T-helper 9 cell (primary cell): ENCODE measurements around the gene POLRMT.
"Not testable (repeated sequence)": the region's sequence is repeated elsewhere in the genome, so short reads cannot be mapped to it uniquely, and the experiment has no call there.

ENCODE experiments used
- DNase-seq: peaks from one replicate; pipeline ENCODE4 v3.0.0-alpha.2; 2020

POLRMT gene

DNA sequence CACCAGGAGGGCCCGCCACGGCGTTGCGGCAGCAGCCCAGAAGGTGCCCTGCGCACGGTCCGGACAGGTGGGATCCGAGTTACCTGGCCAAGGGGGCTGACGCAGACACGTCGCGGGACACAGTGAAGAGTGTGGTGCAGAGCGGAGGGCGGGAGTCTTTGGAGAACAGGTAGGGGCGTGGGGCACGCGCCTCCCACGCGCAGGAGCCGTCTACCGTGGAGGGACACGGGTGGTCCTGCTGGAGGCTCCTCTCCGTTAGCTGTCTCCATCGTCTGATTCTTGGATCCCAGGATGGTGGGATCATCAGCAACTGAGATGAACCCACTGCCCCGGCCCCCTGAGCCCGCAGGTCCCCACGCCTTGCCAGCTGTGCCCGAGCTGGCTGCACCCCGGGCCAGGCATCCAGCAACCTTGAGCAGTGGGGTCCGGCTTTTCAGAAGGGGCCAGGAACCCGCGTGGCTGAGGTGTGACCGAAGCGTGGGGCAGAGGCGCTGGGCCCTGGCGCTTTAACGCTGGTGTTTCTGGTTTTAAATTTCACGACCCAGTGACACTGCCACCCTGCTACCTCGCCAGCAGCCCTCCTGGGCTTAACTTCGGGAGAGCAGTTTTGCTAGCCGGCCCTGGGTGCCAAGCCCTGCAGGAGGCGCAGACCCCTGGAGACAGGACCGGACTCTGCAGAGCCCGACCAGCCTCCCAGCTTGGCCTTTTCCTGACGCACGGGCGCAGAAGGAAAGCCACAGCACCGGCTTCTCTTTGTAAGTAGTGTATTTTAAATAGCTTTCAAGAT, 13.6 kb upstream of the POLRMT start:
- DNase-seq: no peak

GRCh38 chr19:645912-646778, 12.8 kb upstream of the POLRMT start:
- DNase-seq: no peak

DNA sequence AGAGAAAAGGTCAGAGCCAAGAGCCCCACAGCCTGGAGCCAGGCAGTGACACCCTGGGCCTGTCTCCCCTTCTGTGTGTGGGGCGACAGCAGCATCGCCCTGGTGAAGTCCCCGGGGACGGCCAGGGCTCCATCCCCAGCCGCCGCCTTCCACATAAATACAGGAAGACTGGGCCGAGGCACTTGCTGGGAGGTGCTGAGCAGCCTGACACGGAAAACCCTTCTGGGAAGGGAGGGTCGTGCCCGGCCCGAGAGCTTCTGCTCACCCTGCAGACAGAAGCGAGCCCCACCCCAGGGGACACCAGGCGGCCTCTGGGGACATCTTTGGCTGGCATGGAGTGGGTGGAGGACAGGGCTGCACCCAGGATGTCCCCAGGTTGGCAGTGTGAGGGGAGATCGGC, 11.5 kb upstream of the POLRMT start:
- DNase-seq: no peak

DNA sequence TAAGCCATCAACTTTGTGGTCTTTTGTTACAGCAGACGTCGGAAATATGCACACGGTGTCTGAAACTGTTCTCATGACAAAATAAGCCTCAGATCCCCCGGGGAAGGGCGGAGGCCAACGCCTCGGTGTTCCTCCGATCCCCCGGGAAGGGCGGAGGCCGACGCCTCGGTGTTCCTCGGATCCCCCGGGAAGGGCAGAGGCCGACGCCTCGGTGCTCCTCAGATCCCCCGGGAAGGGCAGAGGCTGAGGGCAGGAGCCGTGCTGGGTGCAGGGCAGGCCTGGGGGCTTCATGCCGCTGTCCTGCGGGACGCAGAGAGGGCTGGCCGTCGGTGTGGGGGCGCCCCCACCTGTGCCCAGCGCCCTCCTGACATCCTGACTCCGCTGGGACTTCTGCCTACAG, 11.0 kb upstream of the POLRMT start:
- DNase-seq: no peak

- no peak for DNase-seq
Measured at GRCh38 chr19:643736-644135, 10.4 kb upstream of the POLRMT start.

DNA sequence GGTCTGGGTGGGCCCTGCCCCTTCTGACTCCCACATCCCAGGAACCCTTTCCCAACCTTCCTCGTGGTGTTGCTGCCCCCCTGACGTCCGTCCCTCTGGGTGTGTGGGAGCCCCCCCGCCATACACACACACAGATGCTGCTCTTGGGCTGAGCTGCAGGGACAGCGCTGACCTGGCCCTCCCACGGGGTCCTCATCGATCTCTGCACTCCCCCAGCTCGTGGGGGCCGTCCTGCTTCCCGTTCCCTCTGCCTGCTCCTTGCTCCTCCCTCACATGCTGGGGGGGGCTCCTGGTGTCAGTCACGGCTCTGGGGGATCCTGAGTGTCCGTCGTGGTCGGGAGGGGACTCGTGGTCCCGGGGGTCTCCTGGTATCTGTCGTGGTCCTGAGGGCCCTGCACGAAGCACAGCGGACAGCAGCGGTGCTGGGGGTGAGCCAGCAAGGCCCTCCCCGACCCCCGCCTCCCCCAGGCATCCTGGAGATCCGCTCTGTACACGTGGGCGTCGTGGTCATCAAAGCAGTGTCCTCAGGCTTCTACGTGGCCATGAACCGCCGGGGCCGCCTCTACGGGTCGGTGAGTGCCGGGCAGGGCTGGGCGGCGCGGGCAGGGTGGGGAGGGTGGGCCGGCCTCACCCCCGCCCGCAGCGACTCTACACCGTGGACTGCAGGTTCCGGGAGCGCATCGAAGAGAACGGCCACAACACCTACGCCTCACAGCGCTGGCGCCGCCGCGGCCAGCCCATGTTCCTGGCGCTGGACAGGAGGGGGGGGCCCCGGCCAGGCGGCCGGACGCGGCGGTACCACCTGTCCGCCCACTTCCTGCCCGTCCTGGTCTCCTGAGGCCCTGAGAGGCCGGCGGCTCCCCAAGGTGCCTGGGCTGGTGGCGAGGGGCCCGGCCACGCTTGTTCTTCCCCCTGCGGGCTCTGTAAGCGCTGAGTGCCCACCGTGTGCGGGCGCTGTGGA, 9.7 kb upstream of the POLRMT start:
- no peak for DNase-seq

GRCh38 chr19:641702-642101, 8.4 kb upstream of the POLRMT start:
- no peak for DNase-seq

DNA sequence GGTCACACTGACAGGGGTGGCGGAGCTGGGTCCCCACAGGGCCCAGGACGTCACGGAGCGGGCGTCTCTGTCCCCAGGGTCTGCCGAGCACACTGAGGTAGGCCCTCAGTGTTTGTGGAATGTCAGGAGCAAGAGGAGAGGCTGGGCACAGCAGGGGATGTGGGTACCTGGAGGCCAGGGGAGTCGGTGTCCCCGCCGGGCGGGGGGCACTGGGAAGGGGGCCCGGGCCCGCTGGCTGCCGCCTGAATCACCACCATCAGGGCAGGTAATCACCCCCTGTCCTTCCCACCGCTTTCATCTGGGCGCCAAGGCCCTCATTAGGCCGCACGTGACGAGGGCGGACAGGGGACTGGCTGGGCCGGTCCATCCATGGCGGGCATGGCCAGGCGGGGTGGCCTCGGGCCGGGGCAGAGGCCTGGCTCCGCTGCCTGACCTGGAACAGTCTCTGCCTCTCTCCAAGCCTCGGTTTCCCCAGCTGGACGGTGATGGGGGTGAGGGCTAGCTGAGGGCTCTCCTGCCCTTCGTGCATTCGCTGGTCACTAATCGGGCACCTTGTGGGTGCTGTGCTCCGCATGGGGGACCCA, 7.4 kb upstream of the POLRMT start:
- no peak for DNase-seq

- DNase-seq: no peak
Measured at GRCh38 chr19:640161-640558, 6.8 kb upstream of the POLRMT start.

DNA sequence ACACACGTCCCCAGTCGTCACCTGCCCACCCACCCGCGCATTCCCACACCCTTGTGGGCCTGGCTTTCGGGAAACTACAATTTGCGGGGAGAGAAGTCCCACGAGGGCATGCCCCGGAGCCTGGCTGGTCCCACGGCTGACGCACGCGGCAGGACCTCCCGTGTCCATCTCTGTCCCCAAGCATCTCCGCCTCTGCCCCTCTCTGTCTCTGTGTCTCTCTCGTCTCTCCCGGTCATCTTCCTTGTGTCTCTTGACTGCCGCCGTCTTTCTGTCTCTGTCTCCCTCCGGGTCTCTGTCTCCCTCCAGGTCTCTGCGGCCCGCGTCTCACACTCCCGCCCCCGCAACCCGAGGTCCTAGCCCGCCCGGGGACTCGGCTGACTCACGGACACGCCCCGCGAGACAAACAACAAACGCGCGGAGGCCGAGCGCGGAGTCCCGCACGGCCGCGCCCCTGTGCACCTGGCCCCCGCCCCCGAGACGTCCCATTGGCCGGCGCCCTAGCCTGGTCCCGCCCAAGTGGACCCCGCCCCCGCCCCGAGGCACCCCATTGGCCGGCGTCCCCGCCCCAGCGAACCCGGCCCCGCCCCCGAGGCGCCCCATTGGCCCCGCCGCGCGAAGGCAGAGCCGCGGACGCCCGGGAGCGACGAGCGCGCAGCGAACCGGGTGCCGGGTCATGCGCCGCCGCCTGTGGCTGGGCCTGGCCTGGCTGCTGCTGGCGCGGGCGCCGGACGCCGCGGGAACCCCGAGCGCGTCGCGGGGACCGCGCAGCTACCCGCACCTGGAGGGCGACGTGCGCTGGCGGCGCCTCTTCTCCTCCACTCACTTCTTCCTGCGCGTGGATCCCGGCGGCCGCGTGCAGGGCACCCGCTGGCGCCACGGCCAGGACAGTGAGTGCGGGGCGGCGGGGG, 6.2 kb upstream of the POLRMT start, which contains the start of gene FGF22:
Gene FGF22, plus strand, starts transcription at position 627 of the 908 bp plus-strand sequence. Its CDS starts 47 bp downstream, at position 674.
- peak; percentile 98 for DNase-seq

DNA sequence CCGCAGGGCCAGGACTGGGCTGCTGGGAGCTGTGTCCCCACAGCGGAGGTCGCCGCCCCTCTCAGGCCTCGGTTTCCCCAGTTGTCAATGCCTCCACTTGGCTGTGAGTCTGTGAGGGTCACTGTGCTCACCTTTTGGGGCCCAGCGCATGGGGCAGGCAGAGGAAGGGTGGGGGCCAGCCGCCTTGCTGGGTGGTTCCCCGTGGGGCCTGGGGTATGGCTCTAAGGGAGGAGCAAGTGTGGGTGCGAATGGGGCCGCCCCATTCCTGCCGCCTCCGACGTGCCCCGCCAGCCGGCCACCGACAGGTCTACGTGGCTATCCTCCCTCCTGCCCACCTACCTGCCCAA, 5.5 kb upstream of the POLRMT start:
- no peak for DNase-seq

- DNase-seq: no peak
Measured at GRCh38 chr19:634975-635652, 1.8 kb upstream of the POLRMT start.

DNA sequence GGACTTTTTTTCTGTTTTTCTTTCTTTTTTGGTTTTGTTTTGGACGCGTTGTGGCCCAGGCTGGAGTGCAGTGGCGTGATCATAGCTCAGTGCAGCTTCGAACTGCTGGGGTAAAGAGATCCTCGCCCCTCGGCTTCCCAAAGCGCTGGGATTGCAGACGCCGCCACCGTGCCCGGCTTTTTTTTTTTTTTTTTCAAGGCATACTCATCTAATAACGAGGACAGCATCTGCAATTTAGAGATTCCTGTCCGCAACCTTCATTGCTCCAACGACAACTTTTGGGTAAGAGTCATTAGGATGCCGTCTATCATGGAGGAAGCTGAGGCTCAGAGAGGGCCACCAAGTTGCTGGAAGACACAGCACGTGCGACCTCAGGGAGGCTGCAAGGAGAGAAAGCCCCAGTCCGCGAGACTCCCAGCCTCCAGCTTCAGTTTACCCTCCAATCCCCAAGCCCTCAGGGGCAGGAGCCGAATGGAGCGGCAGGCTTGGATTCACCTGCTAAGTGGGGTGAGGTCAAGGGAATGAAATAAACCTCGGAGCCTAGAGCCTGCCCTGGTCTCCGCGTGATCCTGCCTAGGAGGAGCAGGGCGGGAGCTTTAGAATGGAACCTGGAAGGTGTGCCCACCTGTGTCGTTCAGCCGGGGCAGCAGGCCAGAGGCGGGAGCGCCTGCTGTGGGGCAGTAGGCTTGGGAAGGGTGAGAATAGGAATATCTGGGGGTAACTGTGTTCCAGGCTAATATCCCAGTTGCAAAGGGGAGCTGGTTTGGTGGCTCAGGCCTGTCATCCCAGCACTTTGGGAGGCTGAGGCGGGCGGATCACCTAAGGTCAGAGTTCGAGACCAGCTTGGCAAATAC, 676 bp upstream of the POLRMT start:
- DNase-seq: no peak

DNA sequence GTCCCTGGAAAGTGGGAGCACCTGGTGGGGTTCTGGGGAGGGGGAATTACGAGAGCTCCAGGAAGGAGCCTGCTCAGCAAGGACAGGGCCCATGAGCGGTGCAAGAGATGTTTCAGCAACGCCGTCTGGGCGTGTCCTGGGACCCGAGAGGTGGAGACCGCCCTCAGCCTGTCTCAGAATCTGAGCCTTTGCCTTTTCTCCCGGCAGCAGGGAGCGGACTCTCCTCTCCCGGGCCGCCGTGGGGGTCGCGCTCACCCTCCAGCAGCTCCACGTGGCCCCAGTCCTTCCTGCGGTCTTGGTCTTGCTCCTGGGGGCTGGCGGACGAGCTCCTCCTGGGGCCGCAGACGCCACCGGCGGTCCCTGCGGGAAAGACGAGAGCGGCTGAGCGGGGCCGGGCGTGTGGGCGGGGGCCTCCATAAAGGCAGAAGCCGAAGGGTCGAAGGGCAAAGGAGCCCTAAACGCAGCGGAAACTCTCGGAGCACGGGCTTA, 714 bp downstream of the POLRMT start:
- DNase-seq: no peak

- DNase-seq: no peak
Measured at GRCh38 chr19:629961-630714, 3.2 kb downstream of the POLRMT start.

GRCh38 chr19:629515-629914, 3.8 kb downstream of the POLRMT start:
- DNase-seq: not testable (repeated sequence)

- no peak for DNase-seq
Measured at GRCh38 chr19:628168-628567, 5.2 kb downstream of the POLRMT start.

DNA sequence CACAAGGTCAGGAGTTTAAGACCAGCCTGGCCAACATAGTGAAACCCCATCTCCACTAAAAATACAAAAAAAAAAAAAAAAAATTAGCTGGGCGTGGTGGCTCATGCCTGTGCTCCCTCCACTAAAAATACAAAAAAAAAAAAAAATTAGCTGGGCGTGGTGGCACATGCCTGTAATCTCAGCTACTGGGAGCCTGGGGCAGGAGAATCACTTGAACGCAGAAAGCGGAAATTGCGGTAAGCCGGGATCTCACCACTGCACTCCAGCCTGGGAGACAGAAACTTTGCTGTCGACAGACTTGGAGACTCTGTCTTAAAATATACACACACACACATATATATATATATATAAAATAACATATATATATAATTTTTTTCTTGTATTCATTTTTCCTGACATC, 6.8 kb downstream of the POLRMT start:
- not testable (repeated sequence) for DNase-seq

DNA sequence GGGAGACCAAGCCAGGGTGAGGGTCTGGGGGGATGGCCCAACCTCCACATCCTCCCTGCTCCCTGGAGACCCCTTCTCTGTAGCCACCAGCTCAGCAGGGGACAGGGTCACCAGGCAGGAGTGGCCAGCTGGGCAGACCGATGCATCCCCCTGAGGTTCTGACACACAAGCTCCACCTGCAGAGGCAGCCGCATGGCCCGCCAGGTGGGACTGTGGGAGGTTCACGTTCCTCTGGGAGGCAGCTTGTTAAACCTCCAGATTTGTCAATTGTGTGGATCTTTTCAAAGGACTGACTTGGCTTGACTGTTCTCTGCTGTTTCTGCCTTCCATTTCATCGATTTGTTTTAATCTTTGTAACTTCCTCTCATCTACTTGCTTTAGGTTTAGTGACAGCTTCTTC, 8.1 kb downstream of the POLRMT start:
- DNase-seq: no peak
